Endometrial microvascular endothelial cells (primary cell): ENCODE measurements around the gene CORO7. TPM values are rescaled to one million over a fixed set of nuclear protein-coding genes. Genes with fewer than 3 reads are reported as not detected.
"Not testable (repeated sequence)": the region's sequence is repeated elsewhere in the genome, so short reads cannot be mapped to it uniquely, and the experiment has no call there.

Experiments
- in situ Hi-C: cut with HindIII; loops from 2 replicates; pipeline ENCODE4 v1.10.0; 2017; ENCODE audit warnings: low sequenced_read_pairs, low pct_unique_long_range_greater_than_20kb; ENCODE audit errors: inconsistent ontology term
- total RNA-seq: library from RNA; depleted of rRNA; stranded (reverse); fragments of >200 nt; gene quantifications from one replicate; pipeline ENCODE4 v1.2.3, GENCODE V29; 2015; ENCODE audit errors: inconsistent ontology term

The CORO7 gene
- total RNA-seq, 1 donor from 2014 or later, result 28.6 TPM

DNA sequence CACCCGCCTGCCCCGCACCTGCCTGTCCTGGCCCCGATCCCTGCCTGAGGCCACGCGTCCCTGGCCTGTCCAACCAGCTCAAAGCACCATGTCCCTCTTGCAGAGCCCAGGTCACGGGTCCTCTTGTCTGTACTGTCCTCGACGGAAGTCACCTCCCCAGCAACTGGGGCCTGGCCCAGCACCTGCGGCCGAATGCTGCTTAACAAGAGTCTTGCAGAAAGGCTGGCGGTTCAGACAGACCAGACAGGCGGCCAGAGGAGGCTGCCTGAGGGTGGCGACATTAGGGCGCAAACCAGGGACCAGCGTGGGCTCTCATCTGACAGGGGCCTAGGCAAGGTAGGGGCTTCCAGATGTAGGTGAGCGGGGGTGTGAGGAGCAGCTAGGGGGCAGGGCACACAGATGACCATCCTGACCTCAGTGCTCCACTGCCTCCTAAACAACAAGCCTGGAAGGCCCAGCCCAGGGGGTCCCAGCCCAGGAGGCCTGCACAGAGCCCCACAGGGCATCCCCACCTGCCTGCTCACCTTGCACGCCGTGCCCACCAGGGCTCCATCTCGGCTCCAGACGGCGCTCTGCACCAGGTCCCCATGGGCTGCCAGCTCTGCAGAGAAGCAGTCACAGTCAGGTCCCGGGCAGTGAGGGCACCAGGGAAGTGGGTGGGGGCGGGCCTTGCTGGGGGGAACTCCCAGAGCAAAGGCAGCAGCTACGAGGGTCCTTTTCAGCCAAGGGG, 11.3 kb downstream of the CORO7 start:
- in situ Hi-C loops, result no loop called here

- in situ Hi-C loops, result no loop called here
Observed at GRCh38 chr16:4404247-4404966, 12.0 kb downstream of the CORO7 start.

GRCh38 chr16:4403133-4403949, 13.1 kb downstream of the CORO7 start:
- in situ Hi-C loops, result no loop called here

GRCh38 chr16:4402439-4403132, 13.8 kb downstream of the CORO7 start:
- in situ Hi-C loops, result no loop called here

DNA sequence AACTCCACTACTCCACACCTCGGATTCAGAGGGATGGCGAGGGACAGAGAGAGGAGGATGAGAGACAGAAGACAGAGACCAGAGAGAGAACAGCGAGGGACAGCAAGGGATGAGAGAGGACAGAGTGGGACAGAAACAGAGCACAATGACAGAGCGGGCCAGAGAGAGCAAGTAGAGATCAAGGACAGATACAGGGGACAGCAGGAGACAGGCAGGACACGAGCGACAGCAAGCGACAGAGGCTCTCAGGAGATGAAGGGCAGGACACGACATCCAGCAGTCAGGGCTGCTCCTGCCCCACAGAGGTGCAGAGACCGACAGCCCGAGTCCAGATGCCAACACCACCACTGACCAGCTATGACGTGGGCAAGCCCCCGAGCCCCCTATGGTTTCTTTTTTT, 14.9 kb downstream of the CORO7 start:
- in situ Hi-C loops, result no loop called here

DNA sequence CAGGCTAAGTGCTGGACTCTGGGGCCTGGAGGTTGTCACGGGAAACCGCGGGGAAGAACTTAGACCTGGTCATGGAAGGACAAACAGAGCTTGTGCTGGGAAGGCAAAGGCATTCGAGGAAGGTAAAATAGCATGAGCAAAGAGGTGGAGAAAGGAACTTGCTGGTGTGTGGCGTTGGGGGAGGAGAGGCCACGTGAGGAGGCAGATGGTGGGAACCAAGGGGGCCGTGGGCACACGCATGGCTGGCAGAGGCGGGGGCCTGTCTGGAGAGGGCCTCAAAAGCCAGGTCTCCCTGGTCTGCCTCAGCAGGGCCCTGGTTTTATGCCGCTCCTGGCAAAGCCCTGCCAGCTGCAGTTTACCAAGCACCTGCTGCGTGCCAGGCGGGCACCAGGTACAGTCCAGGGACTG, 15.3 kb downstream of the CORO7 start:
- in situ Hi-C loops, result no loop called here

DNA sequence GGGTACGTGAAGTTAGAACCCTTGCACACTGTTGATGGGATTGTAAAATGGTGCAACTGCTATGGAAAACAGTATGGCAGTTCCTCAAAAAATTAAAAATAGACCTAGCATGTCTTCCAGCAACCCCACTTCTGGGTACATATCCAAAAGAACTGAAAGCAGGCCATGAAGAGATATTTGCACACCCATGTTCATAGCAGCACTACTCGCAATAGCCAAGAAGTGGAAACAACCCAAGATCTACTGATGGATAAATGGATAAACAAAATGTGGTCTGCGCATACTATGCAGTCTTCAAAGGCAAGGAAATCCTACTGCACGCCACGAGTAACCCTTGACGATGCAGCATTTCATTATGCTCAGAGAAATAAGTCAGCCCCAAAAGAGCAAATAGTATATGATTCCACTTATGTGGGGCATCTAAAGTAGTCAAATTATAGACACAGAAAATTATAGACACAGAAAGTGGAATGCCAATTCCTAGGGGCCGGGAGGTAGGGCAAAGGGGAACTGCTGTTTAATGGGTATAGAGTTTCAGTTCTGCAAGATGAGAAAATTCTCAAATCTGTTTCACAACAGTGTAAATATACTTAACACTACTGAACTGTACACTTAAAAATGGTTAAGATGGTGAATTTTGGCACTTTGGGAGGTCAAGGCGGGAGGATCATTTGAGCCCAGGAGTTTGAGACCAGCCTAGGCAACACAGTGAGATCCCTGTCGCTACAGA, 17.2 kb downstream of the CORO7 start:
- in situ Hi-C loops, result no loop called here

DNA sequence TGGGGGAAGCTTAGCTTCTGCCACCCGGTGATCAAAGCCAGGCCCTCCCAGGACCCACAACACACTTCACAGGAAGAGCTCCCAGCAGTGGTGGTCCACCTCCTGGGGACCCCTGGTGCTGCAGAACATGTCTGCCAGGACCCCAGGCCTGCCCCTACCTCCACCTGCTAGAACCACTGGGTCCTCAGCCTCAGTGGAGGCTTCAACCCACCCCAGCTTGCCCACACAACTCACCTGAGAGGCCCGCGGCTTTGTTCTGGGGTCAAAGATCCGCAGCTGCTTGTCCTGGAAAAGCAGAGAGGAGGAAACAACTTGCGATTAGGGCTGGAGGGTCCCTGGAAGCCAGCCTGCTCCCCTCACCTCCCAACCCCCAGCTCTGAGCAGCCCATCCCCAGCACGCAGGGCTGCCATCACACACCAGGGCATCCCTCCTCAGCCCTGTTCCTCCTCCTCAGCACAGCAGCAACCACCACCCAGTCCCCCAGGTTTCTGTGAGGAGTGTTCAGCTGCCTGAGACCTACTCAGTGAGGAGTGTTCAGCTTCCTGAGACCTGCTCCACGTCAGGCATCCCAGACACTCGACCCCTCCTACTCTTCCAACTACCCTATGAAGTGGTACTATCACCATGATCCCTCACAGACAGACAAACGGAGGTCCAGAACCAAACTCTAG, 21.2 kb downstream of the CORO7 start:
- in situ Hi-C loops, result no loop called here

DNA sequence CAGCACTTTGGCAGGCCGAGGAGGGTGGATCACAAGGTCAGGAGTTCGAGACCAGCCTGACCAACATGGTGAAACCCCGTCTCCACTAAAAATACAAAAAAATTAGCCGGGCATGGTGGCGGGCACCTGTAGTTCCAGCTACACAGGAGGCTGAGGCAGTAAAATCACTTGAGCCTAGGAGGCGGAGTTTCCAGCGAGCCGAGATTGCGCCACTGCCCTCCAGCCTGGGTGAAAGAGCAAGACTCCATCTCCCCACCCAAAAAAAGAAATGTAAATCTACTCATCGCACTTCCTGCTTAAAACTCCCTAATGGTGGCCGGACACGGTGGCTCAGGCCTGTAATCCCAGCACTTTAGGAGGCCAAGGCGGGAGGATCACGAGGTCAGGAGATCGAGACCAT, 22.5 kb downstream of the CORO7 start:
- in situ Hi-C loops, result not testable (repeated sequence)

GRCh38 chr16:4393240-4393600, 23.2 kb downstream of the CORO7 start:
- in situ Hi-C loops, result no loop called here

GRCh38 chr16:4392382-4393239, 23.8 kb downstream of the CORO7 start:
- in situ Hi-C loops, result no loop called here

- in situ Hi-C loops, result no loop called here
Observed at GRCh38 chr16:4391631-4392381, 24.6 kb downstream of the CORO7 start.

DNA sequence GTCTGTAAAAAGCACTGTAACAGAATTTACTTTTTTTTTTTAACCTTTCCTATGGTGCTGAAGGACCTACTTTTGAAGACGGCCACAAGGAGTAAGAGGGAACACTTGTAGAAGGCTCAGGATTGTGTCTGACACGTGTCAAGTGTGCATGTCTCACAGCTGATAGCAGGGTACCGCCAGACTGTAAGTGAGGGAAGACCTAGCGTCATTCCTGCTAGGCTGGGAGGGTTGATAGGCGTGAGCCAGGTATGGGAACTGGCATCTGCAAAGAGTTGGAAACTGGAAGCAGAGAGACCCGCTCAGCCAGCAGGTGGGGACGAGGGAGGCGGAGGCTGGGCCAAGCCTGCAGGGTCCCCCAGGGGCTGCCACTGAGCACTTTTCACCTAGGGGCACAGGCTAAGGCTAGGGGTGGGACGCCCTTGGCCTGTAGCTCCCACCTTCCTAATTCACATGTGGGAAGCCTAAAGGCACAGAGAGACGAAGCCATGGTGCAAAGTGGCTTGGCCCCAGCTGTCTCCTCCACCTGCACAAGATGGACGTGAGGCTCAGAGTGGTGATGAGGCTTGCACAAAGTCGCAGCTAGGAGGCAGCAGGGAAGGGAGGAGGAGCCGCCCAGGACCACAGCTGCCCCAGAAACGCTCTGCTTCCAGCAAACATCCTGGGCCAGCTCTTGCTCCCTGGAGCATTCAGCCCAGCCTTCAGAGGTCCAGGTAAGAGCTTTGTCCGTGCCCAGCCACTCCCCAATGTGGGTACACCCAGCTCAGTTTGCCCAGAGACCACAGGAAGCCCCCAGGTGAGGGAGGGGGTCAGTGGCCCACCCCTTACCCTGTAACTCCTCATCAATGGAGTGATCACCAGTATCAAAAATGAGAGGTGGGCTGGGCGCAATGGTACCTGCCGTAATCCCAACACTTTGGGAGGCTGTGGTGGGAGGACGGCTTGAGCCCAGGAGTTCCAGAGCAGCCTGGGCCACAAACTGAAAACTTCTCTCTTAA, 25.8 kb downstream of the CORO7 start:
- in situ Hi-C loops, result no loop called here

GRCh38 chr16:4389051-4389955, 27.1 kb downstream of the CORO7 start:
- in situ Hi-C loops, result no loop called here
